Measurements from ENCODE around the gene WNT7B. TPM values are rescaled to one million over a fixed set of nuclear protein-coding genes. Genes with fewer than 3 reads are reported as not detected.
A peak's percentile ranks its signal among the peaks of the same experiment; 100 is the strongest.

The WNT7B gene
- total and polyA plus RNA-seq, 8 donors = 0.16 to 1.3 (median 0.71) TPM

GRCh38 chr22:45918459-45919370 is 58.2 kb downstream of the WNT7B start:
- WGBS, 2 donors = 69 to 72% methylated on average over 27 to 35 of the region's 35 CpGs
- Histone ChIP-seq H3K36me3 (no peaks in the 10 kb centered on the region), H3K4me1 (peaks cover 0 to 16% (median 12%) of the 10 kb centered on the region in 3 donors), H3K9me3 (no peaks in the 10 kb centered on the region), H3K27ac (peak overlapping the region; percentile 68 to 82 (median 76)), H3K4me3 (no peak overlapping the region), H3K27me3 (no peaks in the 10 kb centered on the region)
- FAIRE-seq (no peak), ATAC-seq (peak; percentile 67 to 76 (median 72)), DNase-seq (peak in 5 of 6 donors; percentile 36 to 83 (median 65))
- no peak for TF ChIP-seq CTCF (IDR thresholded peaks at IDR 0.05)
- intact Hi-C loops (cut with DNase I) = no loop called here

- 72 to 79% methylated on average over 13 to 14 of the region's 14 CpGs for WGBS, 2 donors
- no peak for FAIRE-seq
- Histone ChIP-seq H3K27ac (no peak overlapping the region), H3K27me3 (no peaks in the 10 kb centered on the region), H3K9me3 (no peaks in the 10 kb centered on the region), H3K4me3 (no peak overlapping the region), H3K36me3 (no peaks in the 10 kb centered on the region), H3K4me1 (peaks cover 0 to 16% (median 7%) of the 10 kb centered on the region in 3 donors)
- intact Hi-C loops (cut with DNase I) = no loop called here
- ATAC-seq = no peak
- peak in 2 of 6 donors; percentile 31 to 55 for DNase-seq
- TF ChIP-seq CTCF (IDR thresholded peaks at IDR 0.05) = no peak
These were observed 59.1 kb downstream of the WNT7B start for GRCh38 chr22:45917700-45918458.

GRCh38 chr22:45917146-45917545 is 59.8 kb downstream of the WNT7B start:
- 19% methylated on average over 12 of the region's 12 CpGs for WGBS, 2 donors
- H3K36me3 ChIP-seq = no peaks in the 10 kb centered on the region
- no peaks in the 10 kb centered on the region for H3K27me3 ChIP-seq
- TF ChIP-seq CTCF (IDR thresholded peaks at IDR 0.05) = no peak
- H3K27ac ChIP-seq = no peak overlapping the region
- H3K4me3 ChIP-seq = no peak overlapping the region
- peak; percentile 38 to 70 (median 48) for ATAC-seq
- FAIRE-seq = no peak
- peak; percentile 58 to 83 (median 66) for DNase-seq
- intact Hi-C loops (cut with DNase I) = no loop called here
- H3K4me1 ChIP-seq = peaks cover 0 to 16% (median 7%) of the 10 kb centered on the region in 3 donors
- H3K9me3 ChIP-seq = no peaks in the 10 kb centered on the region

- no peak overlapping the region for H3K27ac ChIP-seq
- DNase-seq (peak in 2 of 6 donors; percentile 37 to 73), ATAC-seq (no peak), FAIRE-seq (no peak)
- intact Hi-C loops (cut with DNase I) = no loop called here
- no peaks in the 10 kb centered on the region for H3K27me3 ChIP-seq
- no peak overlapping the region for H3K4me3 ChIP-seq
- no peaks in the 10 kb centered on the region for H3K9me3 ChIP-seq
- H3K36me3 ChIP-seq = no peaks in the 10 kb centered on the region
- 87 to 88% methylated on average over 7 of the region's 7 CpGs for WGBS, 2 donors
- peaks cover 0 to 16% (median 7%) of the 10 kb centered on the region in 3 donors for H3K4me1 ChIP-seq
- no peak for TF ChIP-seq CTCF (IDR thresholded peaks at IDR 0.05)
These were observed 60.4 kb downstream of the WNT7B start for GRCh38 chr22:45916515-45916914.

All from pancreas (tissue), 10 donors.